Activated CD4-positive, alpha-beta T cell treated with anti-CD3 and anti-CD28 coated beads, Interleukin-2, amount 10 ng/mL, durations not matched to agents 24 days and 14 days (primary cell): ENCODE data around the gene CTNNA3. TPM values are rescaled to one million over a fixed set of nuclear protein-coding genes. Genes with fewer than 3 reads are reported as not detected.
"Not testable (repeated sequence)": the region's sequence is repeated elsewhere in the genome, so short reads cannot be mapped to it uniquely, and the experiment has no call there.

Source experiments
- DNase-seq: peaks from one replicate; pipeline ENCODE4 v3.0.0; 2022
- H3K27ac Mint-ChIP-seq: one replicate; pipeline ENCODE4 v1.8.0; 2022; ENCODE audit warnings: mild to moderate bottlenecking, mixed read lengths
- H3K27me3 Mint-ChIP-seq: one replicate; pipeline ENCODE4 v1.8.0; 2022; ENCODE audit warnings: mixed read lengths
- H3K36me3 Mint-ChIP-seq: one replicate; pipeline ENCODE4 v1.8.0; 2022; ENCODE audit warnings: low read depth, mild to moderate bottlenecking, mixed read lengths
- H3K4me1 Mint-ChIP-seq: one replicate; pipeline ENCODE4 v1.8.0; 2021; ENCODE audit warnings: mixed read lengths
- H3K4me3 Mint-ChIP-seq: one replicate; pipeline ENCODE4 v1.8.0; 2022; ENCODE audit warnings: mild to moderate bottlenecking, moderate library complexity, mixed read lengths
- H3K9me3 Mint-ChIP-seq: one replicate; pipeline ENCODE4 v1.8.0; 2021; ENCODE audit warnings: mixed read lengths
- intact Hi-C: fragments of 100-400 bp; cut with micrococcal nuclease; formaldehyde crosslinking; loops from one replicate; pipeline ENCODE4 v1.15.1; 2023
- total RNA-seq: library from RNA; stranded (reverse); gene quantifications from 2 replicates; pipeline ENCODE4 v1.2.3, GENCODE V29; 2022

CTNNA3 gene
- total RNA-seq, 1 donor from 2014 or later: not detected

- no peak overlapping the region for H3K27ac Mint-ChIP-seq
These were observed 146.6 kb downstream of the CTNNA3 start for GRCh38 chr10:67549390-67549789.

GRCh38 chr10:67541411-67541810 is 154.6 kb downstream of the CTNNA3 start:
- Mint-ChIP-seq H3K36me3 (no peaks in the 10 kb centered on the region), H3K9me3 (no peaks in the 10 kb centered on the region)

More at GRCh38 chr10:67549390-67549789, 146.6 kb downstream of the CTNNA3 start:
- intact Hi-C loops: no loop called here
- no peak for DNase-seq
- H3K4me1 Mint-ChIP-seq: no peaks in the 10 kb centered on the region
- no peaks in the 10 kb centered on the region for H3K9me3 Mint-ChIP-seq
- no peaks in the 10 kb centered on the region for H3K36me3 Mint-ChIP-seq
- peaks cover 1% of the 10 kb centered on the region for H3K27me3 Mint-ChIP-seq
- H3K4me3 Mint-ChIP-seq: no peak overlapping the region

GRCh38 chr10:67539312-67539711 is 156.7 kb downstream of the CTNNA3 start:
- intact Hi-C loops: no loop called here
- no peak for DNase-seq
- Mint-ChIP-seq H3K4me3 (no peak overlapping the region), H3K27me3 (peaks cover 18% of the 10 kb centered on the region), H3K27ac (no peak overlapping the region), H3K4me1 (no peaks in the 10 kb centered on the region), H3K9me3 (no peaks in the 10 kb centered on the region), H3K36me3 (no peaks in the 10 kb centered on the region)

More at GRCh38 chr10:67541411-67541810, 154.6 kb downstream of the CTNNA3 start:
- no peak for DNase-seq
- Mint-ChIP-seq H3K27ac (no peak overlapping the region), H3K4me3 (no peak overlapping the region), H3K27me3 (peaks cover 12% of the 10 kb centered on the region), H3K4me1 (no peaks in the 10 kb centered on the region)
- intact Hi-C loops: no loop called here

- peaks cover 10% of the 10 kb centered on the region for H3K27me3 Mint-ChIP-seq
- H3K36me3 Mint-ChIP-seq: no peaks in the 10 kb centered on the region
- no peaks in the 10 kb centered on the region for H3K4me1 Mint-ChIP-seq
- no peak overlapping the region for H3K4me3 Mint-ChIP-seq
- intact Hi-C loops: no loop called here
- no peak for DNase-seq
- H3K27ac Mint-ChIP-seq: no peak overlapping the region
- H3K9me3 Mint-ChIP-seq: no peaks in the 10 kb centered on the region
These were observed 158.1 kb downstream of the CTNNA3 start for GRCh38 chr10:67537906-67538305.

GRCh38 chr10:67533376-67533775 is 162.6 kb downstream of the CTNNA3 start:
- H3K9me3 Mint-ChIP-seq: no peaks in the 10 kb centered on the region
- no peaks in the 10 kb centered on the region for H3K36me3 Mint-ChIP-seq
- peaks cover 10% of the 10 kb centered on the region for H3K27me3 Mint-ChIP-seq
- intact Hi-C loops: no loop called here
- H3K4me3 Mint-ChIP-seq: no peak overlapping the region
- H3K27ac Mint-ChIP-seq: no peak overlapping the region
- no peak for DNase-seq
- H3K4me1 Mint-ChIP-seq: no peaks in the 10 kb centered on the region

- H3K27me3 Mint-ChIP-seq, H3K36me3 Mint-ChIP-seq, H3K4me3 Mint-ChIP-seq, intact Hi-C loops, H3K4me1 Mint-ChIP-seq, H3K27ac Mint-ChIP-seq, DNase-seq, H3K9me3 Mint-ChIP-seq: not testable (repeated sequence)
These were observed 165.0 kb downstream of the CTNNA3 start for GRCh38 chr10:67530990-67531389.

GRCh38 chr10:67527351-67527750 is 168.6 kb downstream of the CTNNA3 start:
- peaks cover 3% of the 10 kb centered on the region for H3K27me3 Mint-ChIP-seq
- intact Hi-C loops: no loop called here
- H3K27ac Mint-ChIP-seq: no peak overlapping the region
- no peak for DNase-seq
- no peaks in the 10 kb centered on the region for H3K36me3 Mint-ChIP-seq
- H3K4me3 Mint-ChIP-seq: no peak overlapping the region
- no peaks in the 10 kb centered on the region for H3K4me1 Mint-ChIP-seq
- no peaks in the 10 kb centered on the region for H3K9me3 Mint-ChIP-seq

- H3K4me3 Mint-ChIP-seq: no peak overlapping the region
- peaks cover 2% of the 10 kb centered on the region for H3K4me1 Mint-ChIP-seq
- no peaks in the 10 kb centered on the region for H3K36me3 Mint-ChIP-seq
- intact Hi-C loops: loop anchor here (5.0 kb wide), 1 partner anchor 261 kb away; no protein-coding TSS in a partner anchor
- H3K9me3 Mint-ChIP-seq: no peaks in the 10 kb centered on the region
- DNase-seq: no peak
- no peaks in the 10 kb centered on the region for H3K27me3 Mint-ChIP-seq
- no peak overlapping the region for H3K27ac Mint-ChIP-seq
These were observed 174.4 kb downstream of the CTNNA3 start for GRCh38 chr10:67521546-67521945.

- peak; percentile 80 for DNase-seq
- Mint-ChIP-seq H3K27me3 (no peaks in the 10 kb centered on the region), H3K27ac (no peak overlapping the region), H3K4me3 (no peak overlapping the region), H3K36me3 (no peaks in the 10 kb centered on the region), H3K4me1 (peaks cover 2% of the 10 kb centered on the region), H3K9me3 (no peaks in the 10 kb centered on the region)
- intact Hi-C loops: loop anchor here (5.0 kb wide), 1 partner anchor 261 kb away; no protein-coding TSS in a partner anchor
These were observed 175.0 kb downstream of the CTNNA3 start for GRCh38 chr10:67520924-67521520.

- H3K27me3 Mint-ChIP-seq: no peaks in the 10 kb centered on the region
- H3K4me3 Mint-ChIP-seq: no peak overlapping the region
- no peak for DNase-seq
- intact Hi-C loops: no loop called here
- H3K27ac Mint-ChIP-seq: no peak overlapping the region
- peaks cover 2% of the 10 kb centered on the region for H3K4me1 Mint-ChIP-seq
- no peaks in the 10 kb centered on the region for H3K9me3 Mint-ChIP-seq
- H3K36me3 Mint-ChIP-seq: no peaks in the 10 kb centered on the region
These were observed 176.6 kb downstream of the CTNNA3 start for GRCh38 chr10:67519434-67519833.

GRCh38 chr10:67518756-67519155 is 177.2 kb downstream of the CTNNA3 start:
- no peak overlapping the region for H3K4me3 Mint-ChIP-seq
- H3K9me3 Mint-ChIP-seq: no peaks in the 10 kb centered on the region
- no peak overlapping the region for H3K27ac Mint-ChIP-seq
- intact Hi-C loops: no loop called here
- peaks cover 2% of the 10 kb centered on the region for H3K4me1 Mint-ChIP-seq
- DNase-seq: no peak
- H3K36me3 Mint-ChIP-seq: no peaks in the 10 kb centered on the region
- no peaks in the 10 kb centered on the region for H3K27me3 Mint-ChIP-seq

- intact Hi-C loops: no loop called here
- Mint-ChIP-seq H3K27me3 (no peaks in the 10 kb centered on the region), H3K4me3 (no peak overlapping the region)
These were observed 178.0 kb downstream of the CTNNA3 start for GRCh38 chr10:67518043-67518442.

GRCh38 chr10:67506757-67507091 is 189.3 kb downstream of the CTNNA3 start:
- Mint-ChIP-seq H3K36me3 (no peaks in the 10 kb centered on the region), H3K4me1 (no peaks in the 10 kb centered on the region), H3K27ac (no peak overlapping the region), H3K9me3 (no peaks in the 10 kb centered on the region), H3K4me3 (no peak overlapping the region), H3K27me3 (no peaks in the 10 kb centered on the region)
- no peak for DNase-seq
- intact Hi-C loops: no loop called here

More at GRCh38 chr10:67518043-67518442, 178.0 kb downstream of the CTNNA3 start:
- Mint-ChIP-seq H3K9me3 (no peaks in the 10 kb centered on the region), H3K4me1 (peaks cover 2% of the 10 kb centered on the region), H3K36me3 (no peaks in the 10 kb centered on the region), H3K27ac (no peak overlapping the region)
- DNase-seq: no peak

GRCh38 chr10:67506083-67506756 is 189.8 kb downstream of the CTNNA3 start:
- DNase-seq: no peak
- H3K4me1 Mint-ChIP-seq: no peaks in the 10 kb centered on the region
- no peak overlapping the region for H3K27ac Mint-ChIP-seq
- no peaks in the 10 kb centered on the region for H3K36me3 Mint-ChIP-seq
- intact Hi-C loops: no loop called here
- no peaks in the 10 kb centered on the region for H3K9me3 Mint-ChIP-seq
- H3K27me3 Mint-ChIP-seq: no peaks in the 10 kb centered on the region
- H3K4me3 Mint-ChIP-seq: no peak overlapping the region
